HG03575 (cell line): ENCODE measurements around the gene MYO3A.

Source experiments
- ATAC-seq: cut with Tn5 transposase; IDR thresholded peaks from one replicate; pipeline ENCODE4 v1.9.1; 2021; ENCODE audit not compliant: unreplicated experiment, insufficient number of reproducible peaks, low FRiP score; ENCODE audit errors: extremely low read depth

MYO3A gene

DNA sequence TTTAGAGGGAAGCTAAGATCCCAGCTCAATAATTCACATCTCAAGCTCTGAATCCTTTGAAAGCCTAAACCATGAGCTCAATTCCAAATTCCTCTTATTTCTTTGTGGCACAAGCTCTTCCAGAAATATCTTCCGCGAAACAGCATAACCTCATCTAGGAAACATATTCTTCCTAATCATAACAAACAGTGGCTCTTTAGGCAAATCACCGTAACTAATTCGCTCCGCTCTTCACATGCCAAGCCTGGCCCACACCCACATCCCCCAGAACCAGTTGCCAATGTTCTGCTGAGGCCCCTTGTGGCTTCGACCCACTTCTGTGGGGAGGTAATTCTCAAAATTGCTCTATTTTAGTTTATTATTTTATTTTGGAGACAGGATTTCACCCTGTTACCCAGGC, 301.7 kb downstream of the MYO3A start:
- no peak for ATAC-seq

DNA sequence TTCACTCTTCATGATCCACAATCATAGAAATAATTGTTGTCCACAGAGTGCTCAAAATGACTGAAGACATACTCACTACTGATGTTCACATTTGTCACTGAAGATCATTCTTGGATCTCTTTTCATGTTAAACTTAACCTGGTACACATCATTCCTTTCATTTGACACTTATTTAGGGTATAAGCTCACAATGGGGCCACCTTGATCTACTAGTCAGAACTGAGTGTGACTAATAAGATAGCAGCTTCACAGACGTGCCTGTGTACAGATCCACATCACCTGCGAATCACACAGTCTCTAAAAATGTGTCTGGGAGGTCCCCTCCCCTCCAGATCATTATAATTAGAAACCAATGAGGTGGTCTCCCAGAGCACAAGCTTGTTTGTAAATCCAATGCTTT, 304.3 kb downstream of the MYO3A start:
- ATAC-seq, result no peak

DNA sequence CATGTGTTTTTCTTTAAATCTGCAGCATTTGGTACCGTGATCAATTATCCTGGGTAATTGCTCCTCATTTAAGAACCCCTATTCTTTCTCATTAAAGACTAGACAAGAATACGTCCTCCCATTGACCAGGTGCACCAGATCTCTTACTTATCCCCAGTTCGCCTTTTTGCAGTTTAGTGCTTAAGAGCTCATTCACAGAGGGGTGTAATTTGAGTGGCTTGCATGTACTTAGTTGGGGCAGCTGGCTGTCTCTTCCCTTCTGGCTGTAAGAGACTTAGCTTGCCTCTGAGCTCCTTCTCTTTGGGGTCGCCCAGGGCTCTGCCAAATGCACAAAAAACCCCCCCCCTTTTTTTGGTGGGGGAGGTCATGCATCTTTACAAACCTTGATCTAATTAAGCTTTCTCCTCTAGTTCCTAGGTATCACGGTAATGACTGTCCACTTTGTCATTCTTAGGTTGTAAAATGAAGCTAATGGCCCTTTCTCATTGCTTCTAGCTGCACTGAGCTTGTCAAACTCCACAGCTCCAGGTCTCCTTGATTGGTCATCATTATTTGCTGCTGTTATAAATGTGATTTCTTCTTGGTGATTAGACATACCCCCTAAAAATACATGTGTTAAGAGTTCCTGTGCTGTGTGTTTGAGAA, 308.8 kb downstream of the MYO3A start:
- no peak for ATAC-seq

DNA sequence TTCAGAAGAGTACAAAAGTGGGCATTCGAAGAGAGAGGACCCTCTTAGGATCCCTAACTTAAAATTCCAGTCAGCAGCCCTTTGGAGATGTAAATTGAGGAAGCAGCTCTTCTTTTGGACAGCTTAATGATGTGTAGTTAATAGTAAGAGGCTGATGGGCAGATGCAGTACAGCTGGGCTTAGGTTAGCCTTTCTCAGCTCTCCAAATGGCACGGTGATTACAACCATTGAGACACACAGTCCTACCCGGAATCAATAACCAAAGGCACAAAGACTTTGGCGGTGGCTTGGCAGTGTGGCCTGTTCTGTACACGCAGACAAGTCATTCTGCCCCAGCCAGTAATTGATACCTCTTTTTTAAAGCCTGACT, 309.3 kb downstream of the MYO3A start:
- no peak for ATAC-seq

DNA sequence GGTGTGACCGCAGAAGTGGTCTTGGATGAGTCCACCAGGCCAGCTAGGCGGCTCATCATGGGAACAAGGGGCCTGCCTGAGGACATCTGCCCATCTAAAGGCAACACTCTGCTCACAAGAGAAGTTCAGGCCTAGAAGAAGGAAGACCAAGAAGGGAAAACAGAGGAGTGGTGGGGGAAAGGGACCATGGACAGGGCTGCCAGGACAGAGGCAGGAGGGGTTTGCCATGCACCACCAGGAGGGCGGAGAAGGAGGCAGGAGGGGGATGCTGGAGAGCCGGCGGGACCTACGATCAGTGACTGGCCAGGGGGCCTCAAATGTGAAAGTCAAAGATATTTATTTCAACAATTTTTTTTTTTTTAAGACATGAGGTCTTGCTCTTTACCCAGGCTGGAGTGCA, 315.7 kb downstream of the MYO3A start:
- ATAC-seq, result no peak

DNA sequence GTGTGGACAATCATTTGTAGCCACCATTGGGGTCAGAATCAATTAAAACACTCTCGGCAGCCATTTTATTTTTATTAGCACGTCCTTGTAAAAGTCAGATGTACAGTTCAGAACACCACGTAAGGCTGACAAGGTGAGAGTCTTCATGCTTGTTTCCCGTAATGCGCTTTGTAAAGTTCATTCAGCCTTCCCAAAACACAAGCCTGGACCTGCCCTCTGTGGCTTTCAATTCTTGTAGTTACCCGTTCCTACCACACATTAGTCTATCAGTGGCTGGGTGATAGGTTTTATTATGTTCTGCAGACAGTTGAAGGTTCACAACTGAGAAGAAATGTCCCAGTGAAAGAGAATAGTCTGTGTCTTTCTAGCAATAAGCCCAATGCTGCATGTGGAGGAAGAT, 317.9 kb downstream of the MYO3A start:
- no peak for ATAC-seq

DNA sequence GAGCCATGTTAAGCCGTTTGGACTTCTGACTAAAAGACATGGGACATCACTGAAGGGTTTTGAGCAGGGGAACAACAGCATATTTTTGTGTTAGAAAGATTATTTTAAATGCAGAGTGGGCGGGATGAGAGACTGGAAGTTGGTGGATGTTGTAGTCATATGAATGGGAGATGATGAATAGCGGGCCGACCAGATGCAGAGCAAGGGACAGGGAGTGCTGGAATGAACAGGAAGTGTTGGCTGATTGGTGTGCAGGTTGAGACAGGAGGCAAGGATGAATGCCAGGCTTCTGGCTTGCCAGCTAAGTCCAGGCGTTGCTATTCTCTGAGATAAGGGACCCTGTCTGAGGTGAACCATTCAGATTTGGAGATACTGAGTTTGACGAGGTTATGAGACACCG, 320.6 kb downstream of the MYO3A start:
- no peak for ATAC-seq

GRCh38 chr10:26259341-26259740, 325.3 kb downstream of the MYO3A start:
- no peak for ATAC-seq
